ENCODE data around the gene TPM1. TPM values are rescaled to one million over a fixed set of nuclear protein-coding genes. Genes with fewer than 3 reads are reported as not detected.
A peak's percentile ranks its signal among the peaks of the same experiment; 100 is the strongest.

TPM1 gene
- polyA plus RNA-seq, 1 of the 3 experiments (the other 2 are of a cell fraction) = 1,371 TPM

GRCh38 chr15:63051156-63052066 lies 8.9 kb downstream of the TPM1 start:
- Histone ChIP-seq H3K27me3 (ENCODE audit: insufficient read depth) (no peaks in the 10 kb centered on the region), H3K4me1 (ENCODE audit: control insufficient read depth in 1 of 2, insufficient read depth in 2 of 2, low read depth in 1 of 2, low read length in 1 of 2) (peaks cover 55 to 69% of the 10 kb centered on the region in 2 experiments), H3F3A (replicated peaks; ENCODE audit: insufficient read depth) (peaks cover 91% of the 10 kb centered on the region), H3K4me3 (ENCODE audit: low read depth in 2 of 2, low read length in 1 of 2) (peak overlapping the region in 1 of 2 experiments; percentile 83; a peak in 1 of 4 replicates), H3K27ac (ENCODE audit: low read depth in 2 of 2, low read length in 1 of 2) (peak overlapping the region; percentile 91 to 93), H3K4me2 (peak overlapping the region; percentile 95), H3K9me3 (no peaks in the 10 kb centered on the region), H3K9me2 (no peaks in the 10 kb centered on the region), H3K9ac (peak overlapping the region; percentile 99; the same call in 1 of the 2 replicates), H3K79me2 (ENCODE audit: insufficient read depth) (peaks cover 100% of the 10 kb centered on the region), H2AFZ (ENCODE audit: low read depth) (no peak overlapping the region), H3K36me3 (replicated peaks in 1 of 2; ENCODE audit: control insufficient read depth in 1 of 2, insufficient read depth in 2 of 2, low read length in 1 of 2) (peaks cover 61 to 81% of the 10 kb centered on the region in 2 experiments), H4K20me1 (ENCODE audit: insufficient read depth) (peaks cover 96% of the 10 kb centered on the region)
- ChIA-PET CTCF (interaction anchor here (0.7 to 13.6 kb wide), 4 partner anchors 15 to 270 kb away, joined by 3 to 315 read pairs (median 3); no protein-coding TSS in a partner anchor), POLR2A (no interaction called here)
- no peak for DNase-seq
- 21% methylated on average over 5 of the region's 5 CpGs for WGBS (ENCODE audit: low lambda C conversion rate)
- TF ChIP-seq GABPA (IDR thresholded peaks at IDR 0.05; ENCODE audit: low read depth) = 0 out of 2 replicates have a peak, but pooled peaks have one; percentile 1
- TF ChIP-seq PBX3 (IDR thresholded peaks at IDR 0.05) = peak; percentile 27; the same call in 1 of the 2 replicates
- peak; percentile 1; the same call in 1 of the 2 replicates for TF ChIP-seq RAD21 (IDR thresholded peaks at IDR 0.05; ENCODE audit: low read length)
- 0 out of 2 replicates have a peak, but pooled peaks have one; percentile 14 for TF ChIP-seq MAX (IDR thresholded peaks at IDR 0.05; ENCODE audit: low read depth)
- TF ChIP-seq POLR2AphosphoS5 (IDR thresholded peaks at IDR 0.05; ENCODE audit: low read depth, low read length) = 0 out of 2 replicates have a peak, but pooled peaks have one; percentile 37
- TF ChIP-seq NFIC (IDR thresholded peaks at IDR 0.05; ENCODE audit: borderline replicate concordance) = no peak
- peak; percentile 66; the same call in 1 of the 2 replicates for TF ChIP-seq RCOR1 (IDR thresholded peaks at IDR 0.05; ENCODE audit: low read length)
- no peak for TF ChIP-seq FOXJ3 (CRISPR knock-in tag; IDR thresholded peaks at IDR 0.05)
- TF ChIP-seq CHD2 (IDR thresholded peaks at IDR 0.05; ENCODE audit: low read length, partially characterized antibody) = peak; percentile 40
- TF ChIP-seq EP300 (IDR thresholded peaks at IDR 0.05; ENCODE audit: borderline replicate concordance in 1 of 2, low read depth in 1 of 2, low read length in 1 of 2) = peak; percentile 7 to 68; a peak in 3 of 4 replicates

- TF ChIP-seq POLR2AphosphoS5 (IDR thresholded peaks at IDR 0.05; ENCODE audit: low read depth, low read length) (peak; percentile 6; the same call in 1 of the 2 replicates), PBX3 (IDR thresholded peaks at IDR 0.05) (no peak)
- H2AFZ ChIP-seq (ENCODE audit: low read depth) = no peak overlapping the region
- peak overlapping the region; percentile 95 for H3K4me2 ChIP-seq
- no peaks in the 10 kb centered on the region for H3K27me3 ChIP-seq (ENCODE audit: insufficient read depth)
- H3K36me3 ChIP-seq (replicated peaks in 1 of 2; ENCODE audit: control insufficient read depth in 1 of 2, insufficient read depth in 2 of 2, low read length in 1 of 2) = peaks cover 59 to 81% of the 10 kb centered on the region in 2 experiments
- POLR2A ChIA-PET = no interaction called here
- H3K4me1 ChIP-seq (ENCODE audit: control insufficient read depth in 1 of 2, insufficient read depth in 2 of 2, low read depth in 1 of 2, low read length in 1 of 2) = peaks cover 60 to 76% of the 10 kb centered on the region in 2 experiments
- H3K9me3 ChIP-seq = no peaks in the 10 kb centered on the region
- H3K4me3 ChIP-seq (ENCODE audit: low read depth in 2 of 2, low read length in 1 of 2) = peak overlapping the region in 1 of 2 experiments; percentile 25; a peak in 2 of 4 replicates
- peaks cover 100% of the 10 kb centered on the region for H3K79me2 ChIP-seq (ENCODE audit: insufficient read depth)
- peak overlapping the region; percentile 99; the same call in 1 of the 2 replicates for H3K9ac ChIP-seq
- no peak for DNase-seq
- no peaks in the 10 kb centered on the region for H3K9me2 ChIP-seq
- H3F3A ChIP-seq (replicated peaks; ENCODE audit: insufficient read depth) = peaks cover 92% of the 10 kb centered on the region
- WGBS (ENCODE audit: low lambda C conversion rate) = 88% methylated on average over 10 of the region's 10 CpGs
- peaks cover 98% of the 10 kb centered on the region for H4K20me1 ChIP-seq (ENCODE audit: insufficient read depth)
- CTCF ChIA-PET = interaction anchor here (1.0 to 13.6 kb wide), 5 partner anchors 14 to 42 kb away, joined by 3 to 315 read pairs (median 12); no protein-coding TSS in a partner anchor
- H3K27ac ChIP-seq (ENCODE audit: low read depth in 2 of 2, low read length in 1 of 2) = peak overlapping the region; percentile 91 to 93
Observed at GRCh38 chr15:63052077-63052841, 9.7 kb downstream of the TPM1 start.
